Ishikawa (cell line): Measurements from ENCODE around the gene MTAP.
A peak's percentile ranks its signal among the peaks of the same experiment; 100 is the strongest.

Experiments
- CEBPB ChIP-seq: IDR thresholded peaks from 2 replicates; pipeline ENCODE4 v1.6.1; 2012
- CREB1 ChIP-seq: IDR thresholded peaks from 2 replicates; pipeline ENCODE4 v1.6.1; 2012; ENCODE audit warnings: low read depth
- EGR1 ChIP-seq: IDR thresholded peaks from 2 replicates; pipeline ENCODE4 v1.6.1; 2012
- EP300 ChIP-seq: IDR thresholded peaks from 2 replicates; pipeline ENCODE4 v1.6.1; 2012; ENCODE audit warnings: borderline replicate concordance
- FOXM1 ChIP-seq: IDR thresholded peaks from 2 replicates; pipeline ENCODE4 v1.6.1; 2012; ENCODE audit warnings: low read depth, borderline replicate concordance
- NFIC ChIP-seq: IDR thresholded peaks from 2 replicates; pipeline ENCODE4 v1.6.1; 2012
- RAD21 ChIP-seq: IDR thresholded peaks from 2 replicates; pipeline ENCODE4 v1.6.1; 2012; ENCODE audit warnings: low read depth
- TAF1 ChIP-seq: IDR thresholded peaks from 2 replicates; pipeline ENCODE4 v1.6.1; 2012; ENCODE audit warnings: low read depth, mild to moderate bottlenecking
- TCF12 ChIP-seq: IDR thresholded peaks from 2 replicates; pipeline ENCODE4 v1.6.1; 2012; ENCODE audit warnings: low read depth
- TEAD4 ChIP-seq: IDR thresholded peaks from 2 replicates; pipeline ENCODE4 v1.6.1; 2012
- YY1 ChIP-seq: IDR thresholded peaks from 2 replicates; pipeline ENCODE4 v1.6.1; 2012; ENCODE audit warnings: low read depth
- ZBTB7A ChIP-seq: IDR thresholded peaks from 2 replicates; pipeline ENCODE4 v1.6.1; 2012; ENCODE audit warnings: low read depth
- TF ChIP-seq, protein P1 (sequence below): IDR thresholded peaks from 2 replicates; pipeline ENCODE4 v1.6.1; 2012
- TF ChIP-seq, protein P2 (sequence below): IDR thresholded peaks from 2 replicates; pipeline ENCODE4 v1.6.1; 2012; ENCODE audit warnings: low read depth, mild to moderate bottlenecking
- TF ChIP-seq, protein P3 (sequence below): IDR thresholded peaks from 2 replicates; pipeline ENCODE4 v1.6.1; 2012

Gene MTAP

DNA sequence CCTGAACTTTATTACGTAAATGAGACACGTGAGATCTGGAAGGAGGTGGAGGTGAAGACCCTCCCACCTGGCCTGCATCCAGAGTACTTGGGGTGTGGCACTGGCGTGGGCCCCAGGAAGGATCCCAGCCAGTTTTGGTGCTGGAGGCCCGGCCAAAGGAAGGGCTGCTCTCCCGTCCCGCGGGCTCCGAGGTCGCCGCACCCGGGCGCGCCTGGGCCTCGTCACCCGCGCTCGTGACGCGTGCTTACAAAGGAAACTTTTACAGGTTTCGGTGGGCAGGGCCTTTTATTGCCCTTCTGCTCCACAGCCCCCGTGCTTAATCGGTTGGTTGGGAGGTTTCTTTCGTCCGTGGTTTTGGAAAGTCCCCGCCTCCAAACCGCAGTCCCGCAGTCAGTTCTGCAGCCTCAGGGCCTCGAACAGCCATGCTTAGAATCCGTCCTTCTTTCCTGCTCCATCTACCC lies 162.5 kb downstream of the MTAP start:
- no peak for TF ChIP-seq TEAD4
- TF ChIP-seq TAF1 = peak; percentile 30; the same call in 1 of the 2 replicates
- TF ChIP-seq, protein P1, sequence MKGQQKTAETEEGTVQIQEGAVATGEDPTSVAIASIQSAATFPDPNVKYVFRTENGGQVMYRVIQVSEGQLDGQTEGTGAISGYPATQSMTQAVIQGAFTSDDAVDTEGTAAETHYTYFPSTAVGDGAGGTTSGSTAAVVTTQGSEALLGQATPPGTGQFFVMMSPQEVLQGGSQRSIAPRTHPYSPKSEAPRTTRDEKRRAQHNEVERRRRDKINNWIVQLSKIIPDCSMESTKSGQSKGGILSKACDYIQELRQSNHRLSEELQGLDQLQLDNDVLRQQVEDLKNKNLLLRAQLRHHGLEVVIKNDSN = peak; percentile 70
- no peak for TF ChIP-seq FOXM1
- no peak for TF ChIP-seq RAD21
- no peak for TF ChIP-seq CEBPB
- TF ChIP-seq EGR1 = no peak
- TF ChIP-seq, protein P2, sequence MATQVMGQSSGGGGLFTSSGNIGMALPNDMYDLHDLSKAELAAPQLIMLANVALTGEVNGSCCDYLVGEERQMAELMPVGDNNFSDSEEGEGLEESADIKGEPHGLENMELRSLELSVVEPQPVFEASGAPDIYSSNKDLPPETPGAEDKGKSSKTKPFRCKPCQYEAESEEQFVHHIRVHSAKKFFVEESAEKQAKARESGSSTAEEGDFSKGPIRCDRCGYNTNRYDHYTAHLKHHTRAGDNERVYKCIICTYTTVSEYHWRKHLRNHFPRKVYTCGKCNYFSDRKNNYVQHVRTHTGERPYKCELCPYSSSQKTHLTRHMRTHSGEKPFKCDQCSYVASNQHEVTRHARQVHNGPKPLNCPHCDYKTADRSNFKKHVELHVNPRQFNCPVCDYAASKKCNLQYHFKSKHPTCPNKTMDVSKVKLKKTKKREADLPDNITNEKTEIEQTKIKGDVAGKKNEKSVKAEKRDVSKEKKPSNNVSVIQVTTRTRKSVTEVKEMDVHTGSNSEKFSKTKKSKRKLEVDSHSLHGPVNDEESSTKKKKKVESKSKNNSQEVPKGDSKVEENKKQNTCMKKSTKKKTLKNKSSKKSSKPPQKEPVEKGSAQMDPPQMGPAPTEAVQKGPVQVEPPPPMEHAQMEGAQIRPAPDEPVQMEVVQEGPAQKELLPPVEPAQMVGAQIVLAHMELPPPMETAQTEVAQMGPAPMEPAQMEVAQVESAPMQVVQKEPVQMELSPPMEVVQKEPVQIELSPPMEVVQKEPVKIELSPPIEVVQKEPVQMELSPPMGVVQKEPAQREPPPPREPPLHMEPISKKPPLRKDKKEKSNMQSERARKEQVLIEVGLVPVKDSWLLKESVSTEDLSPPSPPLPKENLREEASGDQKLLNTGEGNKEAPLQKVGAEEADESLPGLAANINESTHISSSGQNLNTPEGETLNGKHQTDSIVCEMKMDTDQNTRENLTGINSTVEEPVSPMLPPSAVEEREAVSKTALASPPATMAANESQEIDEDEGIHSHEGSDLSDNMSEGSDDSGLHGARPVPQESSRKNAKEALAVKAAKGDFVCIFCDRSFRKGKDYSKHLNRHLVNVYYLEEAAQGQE = no peak
- no peak for TF ChIP-seq ZBTB7A
- peak; percentile 80 for TF ChIP-seq NFIC
- TF ChIP-seq TCF12 = no peak
- no peak for TF ChIP-seq EP300
- TF ChIP-seq YY1 = no peak
- TF ChIP-seq, protein P3, sequence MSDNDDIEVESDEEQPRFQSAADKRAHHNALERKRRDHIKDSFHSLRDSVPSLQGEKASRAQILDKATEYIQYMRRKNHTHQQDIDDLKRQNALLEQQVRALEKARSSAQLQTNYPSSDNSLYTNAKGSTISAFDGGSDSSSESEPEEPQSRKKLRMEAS = peak; percentile 45; the same call in 1 of the 2 replicates
- TF ChIP-seq CREB1 = peak; percentile 36

DNA sequence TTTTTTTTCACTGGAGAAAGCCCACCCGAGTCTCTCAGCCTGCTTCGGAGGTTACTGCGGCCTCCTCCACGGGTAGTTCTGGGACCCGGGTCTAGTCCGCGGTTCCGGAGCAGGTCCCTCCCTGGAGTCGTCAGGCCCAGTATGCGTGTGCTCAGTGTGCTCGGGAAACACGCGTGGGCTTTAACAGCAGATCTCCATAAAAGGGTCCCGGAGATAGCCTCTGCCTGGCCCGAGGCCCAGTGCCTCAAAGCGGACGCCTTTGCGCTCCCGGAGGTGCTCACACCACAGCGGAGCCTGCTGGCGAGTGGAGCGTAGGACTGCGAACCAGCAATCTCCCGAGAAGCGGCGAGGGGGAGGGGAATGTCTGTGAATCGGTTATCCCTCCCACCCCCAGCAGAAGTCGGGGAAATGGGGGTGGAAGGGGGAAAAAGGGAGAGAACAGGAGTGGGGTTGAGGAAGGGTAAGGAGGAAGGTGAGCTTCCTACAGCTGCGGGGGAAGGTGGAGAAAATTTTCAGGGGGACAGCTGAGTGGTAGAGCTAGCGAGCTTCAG lies 163.0 kb downstream of the MTAP start:
- no peak for TF ChIP-seq ZBTB7A
- peak; percentile 52; the same call in 1 of the 2 replicates for TF ChIP-seq NFIC
- peak; percentile 29; the same call in 1 of the 2 replicates for TF ChIP-seq RAD21
- TF ChIP-seq EP300 = no peak
- TF ChIP-seq, protein P3 = peak; percentile 38; the same call in 1 of the 2 replicates
- no peak for TF ChIP-seq TEAD4

DNA sequence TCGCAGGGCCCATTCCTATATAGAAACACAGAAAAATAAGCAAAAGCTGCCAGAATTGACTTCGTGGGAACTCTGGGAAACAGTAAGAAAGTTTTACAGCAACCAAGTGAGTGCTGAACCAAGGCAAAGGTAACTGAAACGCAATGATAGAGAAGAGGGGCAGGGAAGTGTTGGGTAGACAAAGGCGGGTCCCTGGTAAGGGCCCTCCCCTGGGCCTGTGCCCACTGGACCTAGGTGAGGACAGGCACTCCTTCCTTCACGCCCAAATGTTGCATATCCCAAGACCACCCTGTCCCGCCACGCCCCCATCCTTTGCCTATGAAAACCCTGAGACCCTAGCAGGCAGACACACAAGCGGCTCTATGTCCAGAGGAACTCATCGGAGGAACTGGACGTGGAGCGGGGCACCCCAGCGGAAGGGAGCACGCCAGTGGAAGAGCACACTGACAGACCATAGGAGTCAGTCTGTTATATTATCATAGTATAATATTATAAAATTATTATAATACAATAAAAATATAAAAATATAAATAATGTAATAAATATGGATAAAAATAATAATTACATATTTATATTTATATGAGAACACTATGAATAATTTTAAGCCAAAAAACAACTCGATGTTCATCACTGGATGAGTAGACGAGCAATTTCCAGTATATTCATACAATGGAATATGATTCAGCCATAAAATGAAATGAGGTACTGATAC lies 163.9 kb downstream of the MTAP start:
- no peak for TF ChIP-seq CREB1
- TF ChIP-seq CEBPB = no peak
- no peak for TF ChIP-seq EGR1
- no peak for TF ChIP-seq EP300
- no peak for TF ChIP-seq FOXM1
- TF ChIP-seq, protein P3 = no peak
- no peak for TF ChIP-seq YY1
- no peak for TF ChIP-seq NFIC
- no peak for TF ChIP-seq TAF1
- TF ChIP-seq, protein P2 = no peak
- TF ChIP-seq, protein P1 = no peak
- no peak for TF ChIP-seq TEAD4
- no peak for TF ChIP-seq RAD21
- TF ChIP-seq ZBTB7A = no peak

DNA sequence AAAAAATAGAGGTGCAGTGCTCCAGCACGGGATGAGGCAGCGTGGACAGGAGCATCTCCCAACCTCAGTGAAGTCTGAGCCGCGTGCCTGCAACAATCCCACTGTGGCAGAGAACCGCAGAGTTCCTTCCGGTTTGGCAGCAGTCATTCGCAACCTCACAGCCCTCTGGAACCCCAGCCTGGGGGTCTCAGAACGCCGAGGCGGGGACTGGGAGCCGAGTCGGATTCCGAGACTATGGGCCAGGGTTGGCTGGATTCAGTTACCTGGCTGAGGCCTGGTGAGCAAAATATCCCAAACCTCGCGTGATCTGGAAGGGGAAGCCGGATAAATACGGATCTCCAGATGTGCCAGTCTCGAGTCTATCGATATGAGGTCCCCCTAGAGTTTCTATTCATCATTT lies 164.7 kb downstream of the MTAP start:
- TF ChIP-seq TEAD4 = no peak
- TF ChIP-seq FOXM1 = no peak
- no peak for TF ChIP-seq EP300
- TF ChIP-seq, protein P3 = no peak
- TF ChIP-seq, protein P1 = no peak
- no peak for TF ChIP-seq TAF1
- no peak for TF ChIP-seq RAD21
- no peak for TF ChIP-seq CEBPB
- TF ChIP-seq NFIC = no peak
- TF ChIP-seq ZBTB7A = no peak
- TF ChIP-seq EGR1 = no peak
- no peak for TF ChIP-seq CREB1
- TF ChIP-seq, protein P2 = no peak
- TF ChIP-seq YY1 = no peak
- TF ChIP-seq TCF12 = no peak
